Activated T-helper 2 cell treated with anti-CD3 and anti-CD28 coated beads, Interferon-gamma antibody, Interleukin-2, Interleukin-4, amounts not matched to agents 10 μg/mL and 5 μg/mL and 100 μg/mL, durations not matched to agents 14 hours and 24 hours and 36 hours (primary cell): ENCODE data around the gene EGFL6. TPM values are rescaled to one million over a fixed set of nuclear protein-coding genes. Genes with fewer than 3 reads are reported as not detected.
"Not testable (repeated sequence)": the region's sequence is repeated elsewhere in the genome, so short reads cannot be mapped to it uniquely, and the experiment has no call there.

ENCODE experiments used
- DNase-seq: peaks from one replicate; pipeline ENCODE4 v3.0.0; 2021; ENCODE audit warnings: low spot score
- H3K27ac Mint-ChIP-seq: one replicate; pipeline ENCODE4 v1.8.0; 2021; ENCODE audit warnings: mixed read lengths
- H3K27me3 Mint-ChIP-seq: one replicate; pipeline ENCODE4 v1.8.0; 2021; ENCODE audit warnings: low read depth, mixed read lengths
- H3K36me3 Mint-ChIP-seq: one replicate; pipeline ENCODE4 v1.8.0; 2021; ENCODE audit warnings: low read depth, mixed read lengths
- H3K4me1 Mint-ChIP-seq: one replicate; pipeline ENCODE4 v1.8.0; 2021; ENCODE audit warnings: low read depth, mixed read lengths
- H3K4me3 Mint-ChIP-seq: one replicate; pipeline ENCODE4 v1.8.0; 2021; ENCODE audit warnings: low read depth, mild to moderate bottlenecking, moderate library complexity, mixed read lengths
- H3K9me3 Mint-ChIP-seq: one replicate; pipeline ENCODE4 v1.8.0; 2021; ENCODE audit warnings: mixed read lengths
- intact Hi-C: fragments of 100-400 bp; cut with micrococcal nuclease; formaldehyde crosslinking; loops from one replicate; pipeline ENCODE4 v1.15.1; 2023
- total RNA-seq: library from RNA; stranded (reverse); gene quantifications from 2 replicates; pipeline ENCODE4 v1.2.3, GENCODE V29; 2022

The EGFL6 gene
- total RNA-seq, 1 donor from 2014 or later = 3.4 TPM

DNA sequence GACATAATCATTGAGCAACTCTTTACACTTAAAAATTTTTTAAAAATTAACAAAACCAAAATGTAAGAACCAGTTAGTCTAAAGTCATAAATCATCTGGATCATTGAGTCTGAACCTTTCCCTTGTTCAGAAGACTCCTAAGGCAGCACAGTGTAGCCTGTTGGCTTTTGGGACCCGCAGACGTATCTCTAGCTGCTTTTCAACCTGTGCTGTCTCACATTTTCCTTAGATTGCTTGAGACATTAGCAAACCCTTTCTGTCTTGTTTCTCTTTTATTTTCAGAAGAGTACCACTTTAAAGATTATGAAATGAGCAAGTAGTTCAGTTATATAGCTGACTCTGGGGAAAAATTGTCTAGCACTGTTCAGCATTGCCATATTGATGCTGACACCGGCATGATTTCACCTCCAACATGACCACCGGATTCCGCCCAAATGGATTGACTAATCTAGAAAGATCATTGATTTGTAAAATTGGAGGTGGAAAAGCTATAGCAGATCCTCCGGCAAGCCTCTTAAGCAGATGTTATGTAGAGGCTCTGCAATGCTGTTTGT, 92.4 kb downstream of the EGFL6 start:
- no peaks in the 10 kb centered on the region for H3K27me3 Mint-ChIP-seq
- peaks cover 20% of the 10 kb centered on the region for H3K36me3 Mint-ChIP-seq
- H3K4me1 Mint-ChIP-seq = peaks cover 7% of the 10 kb centered on the region
- intact Hi-C loops = no loop called here
- H3K9me3 Mint-ChIP-seq = no peaks in the 10 kb centered on the region
- DNase-seq = no peak
- H3K4me3 Mint-ChIP-seq = no peak overlapping the region
- H3K27ac Mint-ChIP-seq = no peak overlapping the region

DNA sequence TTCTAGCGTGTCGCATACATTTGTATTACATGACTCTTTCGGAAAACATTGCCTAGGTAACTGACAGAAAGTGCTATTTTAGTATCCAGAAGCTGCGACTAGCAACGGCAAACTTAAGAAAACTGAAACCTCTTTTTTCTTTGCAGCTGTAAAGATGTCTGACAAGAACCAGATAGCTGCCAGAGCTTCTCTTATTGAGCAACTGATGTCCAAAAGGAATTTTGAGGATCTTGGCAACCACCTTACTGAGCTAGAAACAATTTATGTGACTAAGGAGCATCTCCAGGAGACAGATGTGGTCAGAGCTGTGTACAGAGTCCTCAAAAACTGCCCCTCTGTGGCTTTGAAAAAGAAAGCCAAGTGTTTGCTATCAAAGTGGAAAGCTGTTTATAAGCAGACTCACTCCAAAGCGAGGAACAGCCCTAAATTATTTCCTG, 93.0 kb downstream of the EGFL6 start:
- no peak overlapping the region for H3K27ac Mint-ChIP-seq
- intact Hi-C loops = no loop called here
- DNase-seq = no peak
- no peaks in the 10 kb centered on the region for H3K9me3 Mint-ChIP-seq
- no peaks in the 10 kb centered on the region for H3K27me3 Mint-ChIP-seq
- H3K36me3 Mint-ChIP-seq = peaks cover 17% of the 10 kb centered on the region
- H3K4me3 Mint-ChIP-seq = no peak overlapping the region
- peaks cover 7% of the 10 kb centered on the region for H3K4me1 Mint-ChIP-seq

DNA sequence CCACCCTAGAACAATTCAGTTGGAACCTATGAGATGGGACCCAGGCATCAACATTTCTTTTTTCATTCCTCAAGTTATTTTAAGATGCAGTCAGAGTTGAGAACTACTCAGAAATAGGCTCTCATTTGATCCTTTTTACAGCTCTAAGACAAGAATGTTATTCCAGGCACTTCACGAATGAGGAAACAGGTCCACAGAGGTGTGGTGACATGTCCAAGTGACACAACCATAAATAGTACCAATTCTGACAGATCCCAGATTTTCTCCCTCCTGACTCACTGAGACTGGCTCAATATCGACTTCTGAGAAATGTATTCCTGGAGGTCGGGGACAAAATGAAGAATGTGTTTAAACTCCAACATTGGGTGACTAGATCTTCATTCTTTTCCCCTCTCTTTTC, 94.6 kb downstream of the EGFL6 start:
- intact Hi-C loops = no loop called here
- H3K4me3 Mint-ChIP-seq = no peak overlapping the region
- no peak for DNase-seq
- H3K4me1 Mint-ChIP-seq = peaks cover 5% of the 10 kb centered on the region
- H3K27me3 Mint-ChIP-seq = no peaks in the 10 kb centered on the region
- no peaks in the 10 kb centered on the region for H3K9me3 Mint-ChIP-seq
- no peak overlapping the region for H3K27ac Mint-ChIP-seq
- H3K36me3 Mint-ChIP-seq = peaks cover 17% of the 10 kb centered on the region

DNA sequence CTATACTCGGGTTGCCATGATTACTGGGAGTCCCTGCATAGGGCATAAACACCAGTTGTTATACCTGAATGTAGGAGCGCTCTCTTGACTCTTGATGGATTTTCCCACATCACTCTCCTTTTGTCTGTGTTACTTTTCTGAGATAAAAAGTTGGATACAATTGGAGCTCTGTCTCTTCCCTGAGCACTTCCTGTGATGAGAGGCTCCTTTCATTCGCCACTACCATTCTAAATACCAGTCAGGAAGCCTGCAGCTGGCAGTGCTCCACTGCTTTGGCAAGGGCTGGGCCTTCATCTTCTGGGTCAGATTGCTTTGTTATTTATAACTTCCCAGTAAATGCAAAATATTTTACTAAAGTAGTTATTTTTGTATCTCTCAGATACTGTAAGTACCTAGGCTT, 97.4 kb downstream of the EGFL6 start:
- H3K4me1 Mint-ChIP-seq = peaks cover 12% of the 10 kb centered on the region

DNA sequence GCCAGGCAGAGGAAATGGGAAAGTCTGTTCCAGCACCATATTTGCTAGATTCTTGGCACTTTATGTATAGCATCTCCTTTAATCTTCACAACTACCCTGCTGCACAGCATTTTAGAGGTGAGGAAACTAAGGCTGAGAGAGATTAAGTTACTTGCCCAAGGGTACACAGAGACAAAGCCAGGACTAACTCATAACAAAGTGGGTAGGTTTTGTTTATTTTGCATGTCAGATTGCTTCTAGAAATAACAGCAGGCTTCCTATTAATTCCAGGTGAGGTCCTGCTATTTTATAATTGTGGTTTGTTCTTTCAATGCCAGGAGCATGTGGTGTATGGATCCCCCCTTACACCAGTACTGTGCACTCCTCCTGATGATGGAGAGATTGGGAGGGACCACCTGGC, 98.5 kb downstream of the EGFL6 start:
- no peaks in the 10 kb centered on the region for H3K27me3 Mint-ChIP-seq
- no peak for DNase-seq
- H3K9me3 Mint-ChIP-seq = no peaks in the 10 kb centered on the region
- H3K4me3 Mint-ChIP-seq = no peak overlapping the region
- no peak overlapping the region for H3K27ac Mint-ChIP-seq
- peaks cover 19% of the 10 kb centered on the region for H3K36me3 Mint-ChIP-seq
- peaks cover 12% of the 10 kb centered on the region for H3K4me1 Mint-ChIP-seq
- intact Hi-C loops = no loop called here

More for the DNA sequence above, 97.4 kb downstream of the EGFL6 start:
- H3K36me3 Mint-ChIP-seq = peaks cover 23% of the 10 kb centered on the region
- intact Hi-C loops = no loop called here
- H3K9me3 Mint-ChIP-seq = no peaks in the 10 kb centered on the region
- DNase-seq = no peak
- H3K27ac Mint-ChIP-seq = no peak overlapping the region
- no peaks in the 10 kb centered on the region for H3K27me3 Mint-ChIP-seq
- no peak overlapping the region for H3K4me3 Mint-ChIP-seq

DNA sequence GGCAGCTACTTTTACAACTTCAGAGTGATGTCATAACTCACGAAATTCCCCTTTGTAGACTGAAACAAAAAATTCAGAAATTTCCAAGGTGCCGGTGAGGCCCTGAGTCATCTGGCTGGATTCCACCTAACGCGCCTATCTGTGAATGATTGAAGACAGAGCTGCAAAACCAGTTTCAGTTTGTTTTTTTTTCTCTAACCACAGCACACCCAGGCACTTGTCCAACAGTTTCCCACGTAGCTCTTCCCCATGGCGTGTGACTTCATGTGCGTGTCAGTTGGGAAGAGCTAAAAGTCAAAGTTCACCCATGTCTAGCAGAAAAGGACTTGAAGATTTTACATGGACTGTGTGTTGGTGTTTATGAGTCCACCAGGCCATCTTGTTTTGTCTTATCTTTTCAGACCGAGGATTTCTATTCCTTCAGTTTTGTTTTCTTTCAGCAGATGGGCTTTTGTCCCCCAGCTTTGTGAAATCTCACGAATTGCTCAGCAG, 99.9 kb downstream of the EGFL6 start:
- H3K4me3 Mint-ChIP-seq = peak overlapping the region; percentile 7
- no peaks in the 10 kb centered on the region for H3K9me3 Mint-ChIP-seq
- peaks cover 10% of the 10 kb centered on the region for H3K4me1 Mint-ChIP-seq
- no peaks in the 10 kb centered on the region for H3K27me3 Mint-ChIP-seq
- no peak for DNase-seq
- peak overlapping the region; percentile 91 for H3K27ac Mint-ChIP-seq
- intact Hi-C loops = loop anchor here (1.0 kb wide), 1 partner anchor 19 kb away; no protein-coding TSS in a partner anchor
- H3K36me3 Mint-ChIP-seq = peaks cover 18% of the 10 kb centered on the region

DNA sequence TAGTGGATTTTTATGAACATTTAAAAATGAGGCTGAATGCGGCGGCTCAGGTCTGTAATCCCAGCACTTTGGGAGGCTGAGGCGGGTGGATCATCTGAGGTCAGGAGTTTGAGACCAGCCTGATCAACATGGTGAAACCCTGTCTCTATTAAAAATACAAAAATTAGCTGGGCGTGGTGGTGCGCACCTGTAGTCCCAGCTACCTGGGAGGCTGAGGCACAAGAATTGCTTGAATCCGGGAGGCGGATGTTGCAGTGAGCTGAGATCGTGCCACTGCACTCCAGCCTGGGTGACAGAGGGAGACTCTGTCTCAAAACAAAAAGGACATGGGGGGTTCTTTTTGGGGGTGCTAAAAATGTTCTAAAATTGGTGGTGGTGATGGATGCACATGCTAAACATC, 100.4 kb downstream of the EGFL6 start:
- not testable (repeated sequence) for H3K9me3 Mint-ChIP-seq, DNase-seq, H3K27me3 Mint-ChIP-seq, H3K4me1 Mint-ChIP-seq, H3K4me3 Mint-ChIP-seq
- Mint-ChIP-seq H3K36me3 (peaks cover 17% of the 10 kb centered on the region), H3K27ac (peak overlapping the region; percentile 91)
- intact Hi-C loops = loop anchor here (1.0 kb wide), 1 partner anchor 19 kb away; no protein-coding TSS in a partner anchor

DNA sequence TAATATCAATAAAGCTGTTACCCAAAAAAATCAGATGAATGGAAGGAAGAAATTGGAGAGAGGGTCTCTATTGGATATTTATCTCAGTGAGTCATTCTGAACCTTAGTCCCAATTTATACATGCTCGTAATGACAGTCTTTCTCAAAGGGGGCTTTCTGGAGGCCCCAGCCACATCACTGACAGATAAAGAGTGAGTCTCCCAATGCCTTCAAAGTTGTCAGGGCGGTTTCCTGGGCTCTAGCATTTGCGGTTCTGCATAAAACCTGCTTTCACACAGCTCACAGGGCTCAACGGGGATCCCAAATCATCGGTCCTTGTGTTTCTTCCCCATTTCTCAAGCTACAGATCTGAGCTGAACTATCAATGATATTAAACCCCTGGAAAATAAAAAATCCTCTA, 100.8 kb downstream of the EGFL6 start:
- Mint-ChIP-seq H3K4me1 (peaks cover 10% of the 10 kb centered on the region), H3K36me3 (peaks cover 14% of the 10 kb centered on the region), H3K9me3 (no peaks in the 10 kb centered on the region), H3K27ac (no peak overlapping the region), H3K4me3 (no peak overlapping the region), H3K27me3 (no peaks in the 10 kb centered on the region)
- DNase-seq = no peak
- intact Hi-C loops = no loop called here

DNA sequence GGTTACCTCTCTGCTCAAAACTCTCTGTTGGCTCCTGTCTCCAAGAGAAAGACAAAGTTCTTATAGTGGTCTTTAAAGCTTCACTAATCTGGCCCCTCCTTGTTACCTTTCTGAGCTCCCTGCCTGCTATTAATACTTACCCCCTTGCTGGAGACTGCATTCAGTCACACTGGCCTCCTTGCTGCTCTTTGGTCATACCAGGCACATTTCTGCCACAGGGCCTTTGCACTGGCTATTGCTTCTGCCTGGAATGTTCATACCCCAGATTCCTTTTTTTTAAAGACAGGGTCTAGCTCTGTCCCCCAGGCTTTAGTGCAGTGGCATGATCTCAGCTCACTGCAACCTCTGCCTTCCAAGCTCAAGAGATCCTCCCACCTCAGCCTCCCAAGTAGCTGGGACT, 103.6 kb downstream of the EGFL6 start:
- Mint-ChIP-seq H3K4me3 (no peak overlapping the region), H3K27me3 (no peaks in the 10 kb centered on the region), H3K36me3 (peaks cover 14% of the 10 kb centered on the region), H3K9me3 (no peaks in the 10 kb centered on the region), H3K27ac (no peak overlapping the region), H3K4me1 (peaks cover 10% of the 10 kb centered on the region)
- intact Hi-C loops = no loop called here
- DNase-seq = no peak

DNA sequence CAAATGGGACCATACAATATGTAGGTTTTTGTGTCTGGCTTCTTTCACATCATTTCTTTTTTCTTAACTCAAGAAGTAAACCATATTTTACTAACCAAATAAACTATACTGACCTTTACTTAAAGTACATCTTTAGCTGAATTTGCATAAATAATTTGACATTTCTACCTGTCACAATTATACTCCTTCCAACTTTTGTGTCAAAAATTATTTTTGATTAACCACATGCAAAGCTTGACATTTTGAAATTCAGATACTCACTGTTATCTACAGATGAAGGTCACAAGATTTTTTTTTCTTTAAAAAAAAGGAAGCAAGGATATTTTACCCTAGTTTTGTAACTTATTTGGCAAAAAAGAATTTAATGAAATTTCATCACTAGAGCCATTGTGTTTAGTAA, 107.5 kb downstream of the EGFL6 start:
- no peaks in the 10 kb centered on the region for H3K27me3 Mint-ChIP-seq
- H3K4me1 Mint-ChIP-seq = no peaks in the 10 kb centered on the region
- H3K4me3 Mint-ChIP-seq = no peak overlapping the region
- DNase-seq = no peak
- intact Hi-C loops = no loop called here
- H3K9me3 Mint-ChIP-seq = no peaks in the 10 kb centered on the region
- H3K36me3 Mint-ChIP-seq = peaks cover 4% of the 10 kb centered on the region
- H3K27ac Mint-ChIP-seq = no peak overlapping the region

DNA sequence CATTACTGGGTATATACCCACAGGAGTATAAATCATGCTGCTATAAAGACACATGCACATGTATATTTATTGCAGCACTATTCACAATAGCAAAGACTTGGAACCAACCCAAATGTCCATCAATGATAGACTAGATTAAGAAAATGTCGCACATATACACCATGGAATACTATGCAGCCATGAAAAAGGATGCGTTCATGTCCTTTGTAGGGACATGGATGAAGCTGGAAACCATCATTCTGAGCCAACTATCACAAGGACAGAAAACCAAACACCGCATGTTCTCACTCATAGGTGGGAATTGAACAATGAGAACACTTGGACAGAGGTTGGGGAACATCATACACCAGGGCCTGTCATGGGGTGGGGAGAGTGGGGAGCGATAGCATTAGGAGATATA, 110.3 kb downstream of the EGFL6 start:
- H3K27me3 Mint-ChIP-seq, intact Hi-C loops, H3K36me3 Mint-ChIP-seq, H3K4me1 Mint-ChIP-seq, H3K27ac Mint-ChIP-seq, H3K4me3 Mint-ChIP-seq, DNase-seq, H3K9me3 Mint-ChIP-seq: not testable (repeated sequence)

DNA sequence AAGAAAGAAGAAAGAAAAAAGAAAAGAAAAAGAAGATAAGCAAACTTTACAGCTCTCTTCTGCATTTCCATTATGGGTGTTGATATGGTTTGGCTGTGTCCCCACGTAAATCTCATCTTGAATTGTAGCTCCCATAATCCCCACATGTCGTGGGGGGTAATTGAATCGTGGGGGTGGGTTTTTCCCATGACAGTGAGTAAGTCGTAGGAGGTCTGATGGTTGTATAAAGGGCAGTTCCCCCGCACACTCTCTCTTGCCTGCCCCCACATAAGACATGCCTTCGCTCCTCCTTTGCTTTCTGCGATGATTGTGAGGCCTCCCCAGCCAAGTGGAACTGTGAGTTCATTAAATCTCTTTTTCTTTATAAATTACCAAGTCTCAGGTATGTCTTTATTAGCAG, 112.2 kb downstream of the EGFL6 start:
- intact Hi-C loops = no loop called here
- H3K27me3 Mint-ChIP-seq = no peaks in the 10 kb centered on the region
- DNase-seq = no peak

More for the DNA sequence above, 112.2 kb downstream of the EGFL6 start:
- no peak overlapping the region for H3K27ac Mint-ChIP-seq
- no peak overlapping the region for H3K4me3 Mint-ChIP-seq
- H3K36me3 Mint-ChIP-seq = peaks cover 8% of the 10 kb centered on the region
- peaks cover 6% of the 10 kb centered on the region for H3K4me1 Mint-ChIP-seq
- H3K9me3 Mint-ChIP-seq = no peaks in the 10 kb centered on the region
